Ovary (tissue), 9 donors: Measurements from ENCODE around the gene CEACAM8. TPM values are rescaled to one million over a fixed set of nuclear protein-coding genes. Genes with fewer than 3 reads are reported as not detected.
"Not testable (repeated sequence)": the region's sequence is repeated elsewhere in the genome, so short reads cannot be mapped to it uniquely, and the experiment has no call there.

Experiments used
- DNase-seq, 5 donors: peaks; one replicate each; pipeline ENCODE4 v3.0.0-alpha.2; 2019 to 2020
- H3K27ac ChIP-seq, 2 donors: fragments of 200-600 bp; one replicate each; pipeline versions ENCODE4 v1.5.1 to v1.8.0; 2019 to 2022
- H3K27me3 ChIP-seq: fragments of 200-600 bp; one replicate; pipeline ENCODE4 v1.8.0; 2022
- H3K36me3 ChIP-seq: fragments of 200-600 bp; sonication (generic); one replicate; pipeline ENCODE4 v1.5.1; 2019
- H3K4me1 ChIP-seq: one replicate; pipeline ENCODE4 v1.8.1; 2013; ENCODE audit warnings: mild to moderate bottlenecking, moderate library complexity; ENCODE audit not compliant: insufficient read depth
- H3K4me3 ChIP-seq: fragments of 200-600 bp; sonication (generic); one replicate; pipeline ENCODE4 v1.5.1; 2017
- H3K9me3 ChIP-seq, 2 donors: fragments of 200-600 bp in 1 of 2; sonication (generic) in 1 of 2; one replicate each; pipeline versions ENCODE4 v1.5.1 to v1.8.1; 2013 to 2019; ENCODE audit warnings: mild to moderate bottlenecking in 1 of 2, moderate library complexity in 1 of 2
- CTCF ChIP-seq, 3 donors: fragments of 450-650 bp in 2 of 3; fragments of 200-600 bp in 1 of 3; IDR thresholded peaks; one replicate each; pipeline versions ENCODE4 v1.5.1 to v1.8.0; 2016 to 2022; ENCODE audit warnings: antibody characterized with exemption in 3 of 3, mild to moderate bottlenecking in 1 of 3
- EP300 ChIP-seq: sonication (generic); formaldehyde crosslinking; IDR thresholded peaks from one replicate; pipeline ENCODE4 v1.6.1; 2017; ENCODE audit warnings: antibody characterized with exemption
- POLR2A ChIP-seq: fragments of 450-650 bp; IDR thresholded peaks from one replicate; pipeline ENCODE4 v1.6.1; 2017; ENCODE audit warnings: antibody characterized with exemption, mild to moderate bottlenecking, moderate library complexity
- WGBS, 3 donors: extraction: QIAGEN DNeasy Blood & Tissue Kit in 1 of 3; methylation state at CpG; one replicate each; pipeline versions ENCODE4 v1.1.5 to v1.1.7; 2013 to 2017; 5-methylcytosine and 5-hydroxymethylcytosine counted together
- intact Hi-C, 4 donors: fragments of 100-400 bp; cut with DNase I; formaldehyde crosslinking; loops; one replicate each; pipeline versions ENCODE4 v1.11.0 to v1.15.1; 2022 to 2023
- polyA plus RNA-seq, 2 donors: library from polyadenylated mRNA; stranded (reverse); fragments of 200-250 nt in 1 of 2; fragments of 350-450 nt in 1 of 2; fragmentation: Illumina TruSeq in 1 of 2; extraction: RNeasy Lipid Tissue Mini Kit (QIAGEN cat#74804) in 1 of 2; gene quantifications; one replicate each; pipeline ENCODE4 v1.2.3, GENCODE V29; 2013 to 2014
- total RNA-seq, 7 donors: library from RNA; depleted of rRNA in 2 of 7; stranded (reverse); fragments of >200 nt in 2 of 7; fragmentation: NEBNext Ultra II Directional in 3 of 7; extraction: Animal tissue kit (Norgen Biotek cat#: 25700) in 3 of 7; gene quantifications; one replicate each; pipeline versions ENCODE4 v1.1.0 to v1.2.4, GENCODE V29; 2016 to 2023
- donor health status: DM: no; HTN: no; CAD: no; lungs with moderate emphysema.
- donor health status: DM: no; HTN: no; CAD: no.
- donor health status: Bipolar disorder and iron deficiency.
- donor health status: DM: yes; HTN: yes; CAD: no.
- donor health status: DM: no; HTN: no; CAD: no.
- donor health status: DM: yes; HTN: yes; CAD: no.

CEACAM8 gene
- total and polyA plus RNA-seq, 9 donors: not detected

- Histone ChIP-seq H3K36me3 (no peaks in the 10 kb centered on the region), H3K27ac (no peak overlapping the region), H3K27me3 (no peaks in the 10 kb centered on the region), H3K4me3 (no peak overlapping the region), H3K9me3 (no peaks in the 10 kb centered on the region), H3K4me1 (peaks cover 2% of the 10 kb centered on the region)
- intact Hi-C loops: no loop called here
- 67 to 85% (median 69%) methylated on average over 4 of the region's 4 CpGs for WGBS, 3 donors
- TF ChIP-seq EP300 (no peak), POLR2A (no peak), CTCF (IDR thresholded peaks at IDR 0.05) (no peak)
- DNase-seq: no peak
Observed at GRCh38 chr19:42560731-42561130, 34.0 kb downstream of the CEACAM8 start.

GRCh38 chr19:42558450-42559150, 36.1 kb downstream of the CEACAM8 start:
- TF ChIP-seq CTCF (IDR thresholded peaks at IDR 0.05) (no peak), POLR2A (no peak), EP300 (no peak)
- peaks cover 2% of the 10 kb centered on the region for H3K4me1 ChIP-seq
- H3K4me3 ChIP-seq: no peak overlapping the region
- no peaks in the 10 kb centered on the region for H3K9me3 ChIP-seq
- intact Hi-C loops: no loop called here
- H3K36me3 ChIP-seq: no peaks in the 10 kb centered on the region
- no peaks in the 10 kb centered on the region for H3K27me3 ChIP-seq
- H3K27ac ChIP-seq: no peak overlapping the region
- DNase-seq: no peak
- WGBS, 3 donors: 30 to 40% (median 33%) methylated on average over 7 of the region's 7 CpGs

GRCh38 chr19:42557386-42557871, 37.3 kb downstream of the CEACAM8 start:
- intact Hi-C loops, H3K27ac ChIP-seq, H3K4me1 ChIP-seq, H3K4me3 ChIP-seq, H3K9me3 ChIP-seq, H3K27me3 ChIP-seq, DNase-seq, H3K36me3 ChIP-seq: not testable (repeated sequence)
- 78 to 81% (median 79%) methylated on average over 10 of the region's 10 CpGs for WGBS, 3 donors

- H3K27me3 ChIP-seq: no peaks in the 10 kb centered on the region
- H3K27ac ChIP-seq: no peak overlapping the region
- no peaks in the 10 kb centered on the region for H3K9me3 ChIP-seq
- DNase-seq: no peak
- TF ChIP-seq EP300: no peak
- no peak for TF ChIP-seq POLR2A
- TF ChIP-seq CTCF (IDR thresholded peaks at IDR 0.05): no peak
- no peak overlapping the region for H3K4me3 ChIP-seq
- H3K4me1 ChIP-seq: peaks cover 2% of the 10 kb centered on the region
- intact Hi-C loops: no loop called here
- 38 to 47% (median 46%) methylated on average over 10 of the region's 10 CpGs for WGBS, 3 donors
- H3K36me3 ChIP-seq: no peaks in the 10 kb centered on the region
Observed at GRCh38 chr19:42555801-42556200, 38.9 kb downstream of the CEACAM8 start.

- no peaks in the 10 kb centered on the region for H3K27me3 ChIP-seq
- WGBS, 3 donors: 24 to 29% (median 26%) methylated on average over 5 of the region's 5 CpGs
- H3K27ac ChIP-seq: no peak overlapping the region
- no peaks in the 10 kb centered on the region for H3K9me3 ChIP-seq
- no peak overlapping the region for H3K4me3 ChIP-seq
- no peaks in the 10 kb centered on the region for H3K36me3 ChIP-seq
- H3K4me1 ChIP-seq: peaks cover 2% of the 10 kb centered on the region
- TF ChIP-seq EP300 (no peak), POLR2A (no peak), CTCF (IDR thresholded peaks at IDR 0.05) (no peak)
- intact Hi-C loops: no loop called here
- DNase-seq: no peak
Observed at GRCh38 chr19:42555317-42555716, 39.4 kb downstream of the CEACAM8 start.
